Ovary (tissue), 9 donors: Measurements from ENCODE around the gene GALNT3. TPM values are rescaled to one million over a fixed set of nuclear protein-coding genes. Genes with fewer than 3 reads are reported as not detected.

Experiments used
- DNase-seq, 5 donors: peaks; one replicate each; pipeline ENCODE4 v3.0.0-alpha.2; 2019 to 2020
- H3K27ac ChIP-seq, 2 donors: fragments of 200-600 bp; one replicate each; pipeline versions ENCODE4 v1.5.1 to v1.8.0; 2019 to 2022
- H3K27me3 ChIP-seq: fragments of 200-600 bp; one replicate; pipeline ENCODE4 v1.8.0; 2022
- H3K36me3 ChIP-seq: fragments of 200-600 bp; sonication (generic); one replicate; pipeline ENCODE4 v1.5.1; 2019
- H3K4me1 ChIP-seq: one replicate; pipeline ENCODE4 v1.8.1; 2013; ENCODE audit warnings: mild to moderate bottlenecking, moderate library complexity; ENCODE audit not compliant: insufficient read depth
- H3K4me3 ChIP-seq: fragments of 200-600 bp; sonication (generic); one replicate; pipeline ENCODE4 v1.5.1; 2017
- H3K9me3 ChIP-seq, 2 donors: fragments of 200-600 bp in 1 of 2; sonication (generic) in 1 of 2; one replicate each; pipeline versions ENCODE4 v1.5.1 to v1.8.1; 2013 to 2019; ENCODE audit warnings: mild to moderate bottlenecking in 1 of 2, moderate library complexity in 1 of 2
- CTCF ChIP-seq, 3 donors: fragments of 450-650 bp in 2 of 3; fragments of 200-600 bp in 1 of 3; IDR thresholded peaks; one replicate each; pipeline versions ENCODE4 v1.5.1 to v1.8.0; 2016 to 2022; ENCODE audit warnings: antibody characterized with exemption in 3 of 3, mild to moderate bottlenecking in 1 of 3
- EP300 ChIP-seq: sonication (generic); formaldehyde crosslinking; IDR thresholded peaks from one replicate; pipeline ENCODE4 v1.6.1; 2017; ENCODE audit warnings: antibody characterized with exemption
- POLR2A ChIP-seq: fragments of 450-650 bp; IDR thresholded peaks from one replicate; pipeline ENCODE4 v1.6.1; 2017; ENCODE audit warnings: antibody characterized with exemption, mild to moderate bottlenecking, moderate library complexity
- WGBS, 3 donors: extraction: QIAGEN DNeasy Blood & Tissue Kit in 1 of 3; methylation state at CpG; one replicate each; pipeline versions ENCODE4 v1.1.5 to v1.1.7; 2013 to 2017; 5-methylcytosine and 5-hydroxymethylcytosine counted together
- intact Hi-C, 4 donors: fragments of 100-400 bp; cut with DNase I; formaldehyde crosslinking; loops; one replicate each; pipeline versions ENCODE4 v1.11.0 to v1.15.1; 2022 to 2023
- polyA plus RNA-seq, 2 donors: library from polyadenylated mRNA; stranded (reverse); fragments of 200-250 nt in 1 of 2; fragments of 350-450 nt in 1 of 2; fragmentation: Illumina TruSeq in 1 of 2; extraction: RNeasy Lipid Tissue Mini Kit (QIAGEN cat#74804) in 1 of 2; gene quantifications; one replicate each; pipeline ENCODE4 v1.2.3, GENCODE V29; 2013 to 2014
- total RNA-seq, 7 donors: library from RNA; depleted of rRNA in 2 of 7; stranded (reverse); fragments of >200 nt in 2 of 7; fragmentation: NEBNext Ultra II Directional in 3 of 7; extraction: Animal tissue kit (Norgen Biotek cat#: 25700) in 3 of 7; gene quantifications; one replicate each; pipeline versions ENCODE4 v1.1.0 to v1.2.4, GENCODE V29; 2016 to 2023
- donor health status: DM: no; HTN: no; CAD: no; lungs with moderate emphysema.
- donor health status: DM: no; HTN: no; CAD: no.
- donor health status: Bipolar disorder and iron deficiency.
- donor health status: DM: yes; HTN: yes; CAD: no.
- donor health status: DM: no; HTN: no; CAD: no.
- donor health status: DM: yes; HTN: yes; CAD: no.

Gene GALNT3
- total and polyA plus RNA-seq, 9 donors = 2.7 to 32.7 (median 5.2) TPM

- Histone ChIP-seq H3K27ac (no peak overlapping the region), H3K4me3 (no peak overlapping the region), H3K27me3 (no peaks in the 10 kb centered on the region), H3K4me1 (peaks cover 3% of the 10 kb centered on the region), H3K36me3 (no peaks in the 10 kb centered on the region), H3K9me3 (no peaks in the 10 kb centered on the region)
- DNase-seq = no peak
- TF ChIP-seq POLR2A = no peak
- TF ChIP-seq EP300 = no peak
- no peak for TF ChIP-seq CTCF (IDR thresholded peaks at IDR 0.05)
- intact Hi-C loops = no loop called here
- WGBS, 3 donors = 94 to 99% (median 96%) methylated on average over 3 of the region's 3 CpGs
These were observed 7.1 kb upstream of the GALNT3 start for GRCh38 chr2:165801176-165801575.

- WGBS, 3 donors = 69 to 85% (median 70%) methylated on average over 3 of the region's 3 CpGs
- intact Hi-C loops = no loop called here
- no peak for TF ChIP-seq EP300
- no peak for TF ChIP-seq POLR2A
- TF ChIP-seq CTCF (IDR thresholded peaks at IDR 0.05) = no peak
These were observed 2.9 kb upstream of the GALNT3 start for GRCh38 chr2:165796819-165797530.

GRCh38 chr2:165796129-165796528 lies 2.1 kb upstream of the GALNT3 start:
- H3K9me3 ChIP-seq = no peaks in the 10 kb centered on the region
- no peaks in the 10 kb centered on the region for H3K36me3 ChIP-seq
- TF ChIP-seq EP300 (no peak), CTCF (IDR thresholded peaks at IDR 0.05) (no peak), POLR2A (no peak)
- no peaks in the 10 kb centered on the region for H3K27me3 ChIP-seq
- H3K4me1 ChIP-seq = peaks cover 3% of the 10 kb centered on the region
- 93 to 95% (median 93%) methylated on average over 1 of the region's 1 CpG for WGBS, 3 donors
- no peak for DNase-seq
- no peak overlapping the region for H3K27ac ChIP-seq
- intact Hi-C loops = no loop called here
- H3K4me3 ChIP-seq = no peak overlapping the region

More at GRCh38 chr2:165796819-165797530, 2.9 kb upstream of the GALNT3 start:
- Histone ChIP-seq H3K27ac (no peak overlapping the region), H3K4me3 (no peak overlapping the region), H3K9me3 (no peaks in the 10 kb centered on the region), H3K27me3 (no peaks in the 10 kb centered on the region), H3K36me3 (no peaks in the 10 kb centered on the region), H3K4me1 (peaks cover 3% of the 10 kb centered on the region)
- DNase-seq = no peak

- Histone ChIP-seq H3K4me1 (peaks cover 3% of the 10 kb centered on the region), H3K27me3 (no peaks in the 10 kb centered on the region), H3K9me3 (no peaks in the 10 kb centered on the region), H3K4me3 (peak overlapping the region; percentile 43), H3K27ac (peak overlapping the region in 1 of 2 donors; percentile 42), H3K36me3 (no peaks in the 10 kb centered on the region)
- WGBS, 3 donors = 54 to 64% (median 55%) methylated on average over 2 of the region's 2 CpGs
- TF ChIP-seq EP300 (no peak), POLR2A (no peak), CTCF (IDR thresholded peaks at IDR 0.05) (no peak)
- DNase-seq = no peak
- intact Hi-C loops = no loop called here
These were observed 964 bp upstream of the GALNT3 start for GRCh38 chr2:165795011-165795410.
